Measurements from ENCODE around the gene COL23A1.
"Not testable (repeated sequence)": the region's sequence is repeated elsewhere in the genome, so short reads cannot be mapped to it uniquely, and the experiment has no call there.

The COL23A1 gene

GRCh38 chr5:178331491-178331996 lies 258.6 kb downstream of the COL23A1 start:
- no peak for FAIRE-seq

GRCh38 chr5:178330791-178331404 lies 259.3 kb downstream of the COL23A1 start:
- no peak for FAIRE-seq

- no peak for FAIRE-seq
These were observed 261.1 kb downstream of the COL23A1 start for GRCh38 chr5:178328826-178329730.

GRCh38 chr5:178327931-178328711 lies 262.1 kb downstream of the COL23A1 start:
- FAIRE-seq, result no peak

- FAIRE-seq, result no peak
These were observed 262.7 kb downstream of the COL23A1 start for GRCh38 chr5:178327446-178327845.

- FAIRE-seq, result no peak
These were observed 263.8 kb downstream of the COL23A1 start for GRCh38 chr5:178326374-178326715.

- FAIRE-seq, result no peak
These were observed 264.4 kb downstream of the COL23A1 start for GRCh38 chr5:178325679-178326373.

GRCh38 chr5:178325311-178325678 lies 264.9 kb downstream of the COL23A1 start:
- no peak for FAIRE-seq

- FAIRE-seq, result no peak
These were observed 265.5 kb downstream of the COL23A1 start for GRCh38 chr5:178324481-178325310.

GRCh38 chr5:178323961-178324360 lies 266.2 kb downstream of the COL23A1 start:
- no peak for FAIRE-seq

GRCh38 chr5:178323541-178323865 lies 266.7 kb downstream of the COL23A1 start:
- no peak for FAIRE-seq

GRCh38 chr5:178322736-178323540 lies 267.3 kb downstream of the COL23A1 start:
- no peak for FAIRE-seq

- FAIRE-seq, result no peak
These were observed 269.8 kb downstream of the COL23A1 start for GRCh38 chr5:178320281-178320855.

- FAIRE-seq, result no peak
These were observed 270.6 kb downstream of the COL23A1 start for GRCh38 chr5:178319541-178320041.

- FAIRE-seq, result no peak
These were observed 271.3 kb downstream of the COL23A1 start for GRCh38 chr5:178318893-178319292.

GRCh38 chr5:178318382-178318781 lies 271.8 kb downstream of the COL23A1 start:
- FAIRE-seq, result no peak

GRCh38 chr5:178317727-178318126 lies 272.5 kb downstream of the COL23A1 start:
- FAIRE-seq, result not testable (repeated sequence)

- FAIRE-seq, result no peak
These were observed 275.0 kb downstream of the COL23A1 start for GRCh38 chr5:178314961-178315820.

- FAIRE-seq, result no peak
These were observed 276.0 kb downstream of the COL23A1 start for GRCh38 chr5:178314061-178314660.

All from TTC549 (cell line).